Measurements from ENCODE around the gene ROCK2.

DNA sequence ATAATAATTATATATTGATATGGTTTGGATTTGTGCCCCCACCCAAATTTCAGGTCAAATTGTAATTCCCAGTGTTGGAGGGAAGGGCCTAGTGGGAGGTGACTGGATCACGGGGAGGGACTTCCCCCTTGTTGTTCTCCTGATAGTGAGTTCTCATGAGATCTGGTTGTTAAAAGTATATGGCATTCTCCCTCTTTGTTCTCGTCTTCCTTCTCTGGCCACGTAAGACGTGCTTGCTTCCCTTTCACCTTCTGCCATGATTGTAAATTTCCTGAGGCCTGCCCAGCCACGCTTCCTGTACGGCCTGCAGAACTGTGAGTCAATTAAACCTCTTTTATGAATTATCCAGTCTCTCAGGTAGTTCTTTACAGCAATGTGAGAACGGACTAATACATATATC is 88.3 kb downstream of the ROCK2 start:
- TF ChIP-seq, protein P1, sequence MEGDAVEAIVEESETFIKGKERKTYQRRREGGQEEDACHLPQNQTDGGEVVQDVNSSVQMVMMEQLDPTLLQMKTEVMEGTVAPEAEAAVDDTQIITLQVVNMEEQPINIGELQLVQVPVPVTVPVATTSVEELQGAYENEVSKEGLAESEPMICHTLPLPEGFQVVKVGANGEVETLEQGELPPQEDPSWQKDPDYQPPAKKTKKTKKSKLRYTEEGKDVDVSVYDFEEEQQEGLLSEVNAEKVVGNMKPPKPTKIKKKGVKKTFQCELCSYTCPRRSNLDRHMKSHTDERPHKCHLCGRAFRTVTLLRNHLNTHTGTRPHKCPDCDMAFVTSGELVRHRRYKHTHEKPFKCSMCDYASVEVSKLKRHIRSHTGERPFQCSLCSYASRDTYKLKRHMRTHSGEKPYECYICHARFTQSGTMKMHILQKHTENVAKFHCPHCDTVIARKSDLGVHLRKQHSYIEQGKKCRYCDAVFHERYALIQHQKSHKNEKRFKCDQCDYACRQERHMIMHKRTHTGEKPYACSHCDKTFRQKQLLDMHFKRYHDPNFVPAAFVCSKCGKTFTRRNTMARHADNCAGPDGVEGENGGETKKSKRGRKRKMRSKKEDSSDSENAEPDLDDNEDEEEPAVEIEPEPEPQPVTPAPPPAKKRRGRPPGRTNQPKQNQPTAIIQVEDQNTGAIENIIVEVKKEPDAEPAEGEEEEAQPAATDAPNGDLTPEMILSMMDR (conservative IDR thresholded peaks at IDR 0.05) = no peak
- TF ChIP-seq ZFX (IDR thresholded peaks at IDR 0.05) = no peak

Measured in C4-2B (cell line).